HG03108 (cell line): ENCODE data around the gene VPS37B.

ENCODE experiments used
- ATAC-seq: cut with Tn5 transposase; IDR thresholded peaks from one replicate; pipeline ENCODE4 v1.9.1; 2021; ENCODE audit warnings: moderate library complexity; ENCODE audit not compliant: unreplicated experiment

The VPS37B gene

GRCh38 chr12:122867691-122868461 lies 28.0 kb downstream of the VPS37B start:
- ATAC-seq = no peak

GRCh38 chr12:122866950-122867607 lies 28.8 kb downstream of the VPS37B start:
- ATAC-seq = no peak

GRCh38 chr12:122866379-122866778 lies 29.5 kb downstream of the VPS37B start:
- no peak for ATAC-seq

- no peak for ATAC-seq
These were observed 30.4 kb downstream of the VPS37B start for GRCh38 chr12:122865268-122866231.

GRCh38 chr12:122864894-122865253 lies 31.1 kb downstream of the VPS37B start:
- ATAC-seq = no peak

GRCh38 chr12:122862872-122863701 lies 32.8 kb downstream of the VPS37B start:
- ATAC-seq = no peak

- no peak for ATAC-seq
These were observed 33.8 kb downstream of the VPS37B start for GRCh38 chr12:122862110-122862634.

- no peak for ATAC-seq
These were observed 34.3 kb downstream of the VPS37B start for GRCh38 chr12:122861587-122861970.

GRCh38 chr12:122860854-122861586 lies 34.9 kb downstream of the VPS37B start:
- ATAC-seq = no peak

GRCh38 chr12:122860040-122860853 lies 35.7 kb downstream of the VPS37B start:
- ATAC-seq = no peak

- ATAC-seq = no peak
These were observed 36.5 kb downstream of the VPS37B start for GRCh38 chr12:122859303-122860039.

GRCh38 chr12:122858591-122859302 lies 37.2 kb downstream of the VPS37B start:
- no peak for ATAC-seq

GRCh38 chr12:122858171-122858570 lies 37.8 kb downstream of the VPS37B start:
- ATAC-seq = no peak

- ATAC-seq = no peak
These were observed 38.8 kb downstream of the VPS37B start for GRCh38 chr12:122856999-122857671.

- no peak for ATAC-seq
These were observed 39.7 kb downstream of the VPS37B start for GRCh38 chr12:122855928-122856831.
